Measurements from ENCODE around the gene EEF2K. TPM values are rescaled to one million over a fixed set of nuclear protein-coding genes. Genes with fewer than 3 reads are reported as not detected.

Gene EEF2K
- total RNA-seq, 1 experiment from 2014 or later = 31.0 TPM

GRCh38 chr16:22235839-22236745, 30.0 kb downstream of the EEF2K start:
- CTCF ChIA-PET = no interaction called here
- DNase-seq (ENCODE audit: low read depth, low spot score) (no peak), ATAC-seq (no peak)
- Histone ChIP-seq H4K20me1 (ENCODE audit: insufficient read depth) (no peaks in the 10 kb centered on the region), H3K4me3 (replicated peaks in 1 of 2; ENCODE audit: low read depth in 1 of 2, low read length in 2 of 2) (no peak overlapping the region), H3K9me3 (ENCODE audit: control insufficient read depth in 1 of 2, insufficient read depth in 1 of 2, low read depth in 1 of 2, low read length in 2 of 2) (no peaks in the 10 kb centered on the region), H3K4me1 (ENCODE audit: control insufficient read depth in 1 of 2, insufficient read depth in 2 of 2, low read length in 2 of 2) (peaks cover 28% of the 10 kb centered on the region in 2 experiments), H3K4me2 (ENCODE audit: low read length) (no peak overlapping the region), H2AFZ (ENCODE audit: low read depth, low read length, poor library complexity, severe bottlenecking) (no peak overlapping the region), H3K9ac (ENCODE audit: low read length) (no peak overlapping the region), H3K27me3 (ENCODE audit: insufficient read depth, low read length) (no peaks in the 10 kb centered on the region), H3K36me3 (ENCODE audit: control insufficient read depth in 1 of 2, insufficient read depth in 2 of 2, low read length in 2 of 2) (no peaks in the 10 kb centered on the region), H3K9me2 (ENCODE audit: insufficient read depth) (no peaks in the 10 kb centered on the region), H3K79me2 (ENCODE audit: insufficient read depth, low read length) (peaks cover 14% of the 10 kb centered on the region; the same call in 1 of the 2 replicates), H3K27ac (ENCODE audit: low read depth, low read length) (no peak overlapping the region)
- no peak for TF ChIP-seq EGR1 (IDR thresholded peaks at IDR 0.05; ENCODE audit: low read depth)
- no TSS peak for BruUV-seq (replicated peaks)
- POLR2A ChIA-PET = no interaction called here
- RAD21 ChIA-PET (ENCODE audit: low non-redundant PET in 1 of 2, low total read pairs in 2 of 2, uncharacterized antibody in 2 of 2, unreplicated experiment in 2 of 2) = no interaction called here
- intact Hi-C loops (cut with micrococcal nuclease) = no loop called here

DNA sequence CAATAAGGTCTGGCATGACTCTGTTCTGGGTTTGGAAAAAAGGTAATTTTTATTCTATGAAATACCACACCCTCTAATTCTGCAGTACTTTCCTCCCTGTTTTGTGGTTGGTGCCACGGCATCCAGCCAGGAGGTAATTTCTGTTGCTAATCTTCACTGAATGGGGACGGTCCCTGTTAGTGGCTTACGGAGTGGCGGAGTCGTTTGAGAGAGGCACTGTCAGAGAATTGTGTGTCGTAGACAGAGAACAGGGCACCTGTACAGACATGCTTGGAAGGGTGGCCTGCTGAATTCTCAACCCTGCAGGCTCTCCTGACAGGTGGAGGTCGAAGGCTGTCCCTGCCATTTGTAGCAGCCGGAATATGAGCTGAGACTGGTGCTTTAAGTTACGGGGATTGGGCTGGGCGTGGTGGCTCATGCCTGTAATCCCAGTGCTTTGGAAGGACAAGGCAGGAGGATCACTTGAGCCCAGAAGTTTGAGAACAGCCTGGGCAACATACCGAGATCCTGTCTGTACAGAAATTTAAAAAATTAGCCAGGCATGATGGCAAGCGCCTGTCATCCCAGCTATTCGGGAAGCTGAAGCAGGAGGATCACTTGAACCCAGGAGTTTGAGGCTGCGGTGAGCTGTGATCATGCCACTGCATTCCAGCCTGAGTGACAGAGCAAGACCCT, 33.2 kb downstream of the EEF2K start:
- no peaks in the 10 kb centered on the region for H3K27me3 ChIP-seq (ENCODE audit: insufficient read depth, low read length)
- no peaks in the 10 kb centered on the region for H3K4me1 ChIP-seq (ENCODE audit: control insufficient read depth in 1 of 2, insufficient read depth in 2 of 2, low read length in 2 of 2)
- RAD21 ChIA-PET (ENCODE audit: low non-redundant PET in 1 of 2, low total read pairs in 2 of 2, uncharacterized antibody in 2 of 2, unreplicated experiment in 2 of 2) = no interaction called here
- BruUV-seq (replicated peaks) = no TSS peak
- ATAC-seq = no peak
- H3K27ac ChIP-seq (ENCODE audit: low read depth, low read length) = no peak overlapping the region
- no peaks in the 10 kb centered on the region for H4K20me1 ChIP-seq (ENCODE audit: insufficient read depth)
- H3K36me3 ChIP-seq (ENCODE audit: control insufficient read depth in 1 of 2, insufficient read depth in 2 of 2, low read length in 2 of 2) = no peaks in the 10 kb centered on the region
- H3K9ac ChIP-seq (ENCODE audit: low read length) = no peak overlapping the region
- intact Hi-C loops (cut with micrococcal nuclease) = no loop called here
- no peak for DNase-seq (ENCODE audit: low read depth, low spot score)
- H2AFZ ChIP-seq (ENCODE audit: low read depth, low read length, poor library complexity, severe bottlenecking) = no peak overlapping the region
- no peak overlapping the region for H3K4me3 ChIP-seq (replicated peaks in 1 of 2; ENCODE audit: low read depth in 1 of 2, low read length in 2 of 2)
- H3K9me3 ChIP-seq (ENCODE audit: control insufficient read depth in 1 of 2, insufficient read depth in 1 of 2, low read depth in 1 of 2, low read length in 2 of 2) = no peaks in the 10 kb centered on the region
- CTCF ChIA-PET = no interaction called here
- TF ChIP-seq TCF7L2 (IDR thresholded peaks at IDR 0.05; ENCODE audit: borderline replicate concordance, extremely low read depth, insufficient read depth, insufficient read length) (no peak), CBX3 (IDR thresholded peaks at IDR 0.05; ENCODE audit: low read depth) (no peak), EZH2 (IDR thresholded peaks at IDR 0.05) (no peak)
- no peak overlapping the region for H3K4me2 ChIP-seq (ENCODE audit: low read length)
- POLR2A ChIA-PET = no interaction called here
- peaks cover 14% of the 10 kb centered on the region; the same call in 1 of the 2 replicates for H3K79me2 ChIP-seq (ENCODE audit: insufficient read depth, low read length)
- H3K9me2 ChIP-seq (ENCODE audit: insufficient read depth) = no peaks in the 10 kb centered on the region
